KBM-7 (cell line): ENCODE data around the gene RLN1.
"Not testable (repeated sequence)": the region's sequence is repeated elsewhere in the genome, so short reads cannot be mapped to it uniquely, and the experiment has no call there.

Experiments used
- DNase-seq: peaks from one replicate; pipeline ENCODE4 v3.0.0-alpha.2; 2015
- in situ Hi-C: fragments of 300-500 bp; cut with MboI; formaldehyde crosslinking; loops from 2 replicates; pipeline ENCODE4 v1.14.3; 2020; ENCODE audit warnings: low sequenced_read_pairs, low pct_unique_long_range_greater_than_20kb, mixed read lengths

The RLN1 gene, protein sequence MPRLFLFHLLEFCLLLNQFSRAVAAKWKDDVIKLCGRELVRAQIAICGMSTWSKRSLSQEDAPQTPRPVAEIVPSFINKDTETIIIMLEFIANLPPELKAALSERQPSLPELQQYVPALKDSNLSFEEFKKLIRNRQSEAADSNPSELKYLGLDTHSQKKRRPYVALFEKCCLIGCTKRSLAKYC

DNA sequence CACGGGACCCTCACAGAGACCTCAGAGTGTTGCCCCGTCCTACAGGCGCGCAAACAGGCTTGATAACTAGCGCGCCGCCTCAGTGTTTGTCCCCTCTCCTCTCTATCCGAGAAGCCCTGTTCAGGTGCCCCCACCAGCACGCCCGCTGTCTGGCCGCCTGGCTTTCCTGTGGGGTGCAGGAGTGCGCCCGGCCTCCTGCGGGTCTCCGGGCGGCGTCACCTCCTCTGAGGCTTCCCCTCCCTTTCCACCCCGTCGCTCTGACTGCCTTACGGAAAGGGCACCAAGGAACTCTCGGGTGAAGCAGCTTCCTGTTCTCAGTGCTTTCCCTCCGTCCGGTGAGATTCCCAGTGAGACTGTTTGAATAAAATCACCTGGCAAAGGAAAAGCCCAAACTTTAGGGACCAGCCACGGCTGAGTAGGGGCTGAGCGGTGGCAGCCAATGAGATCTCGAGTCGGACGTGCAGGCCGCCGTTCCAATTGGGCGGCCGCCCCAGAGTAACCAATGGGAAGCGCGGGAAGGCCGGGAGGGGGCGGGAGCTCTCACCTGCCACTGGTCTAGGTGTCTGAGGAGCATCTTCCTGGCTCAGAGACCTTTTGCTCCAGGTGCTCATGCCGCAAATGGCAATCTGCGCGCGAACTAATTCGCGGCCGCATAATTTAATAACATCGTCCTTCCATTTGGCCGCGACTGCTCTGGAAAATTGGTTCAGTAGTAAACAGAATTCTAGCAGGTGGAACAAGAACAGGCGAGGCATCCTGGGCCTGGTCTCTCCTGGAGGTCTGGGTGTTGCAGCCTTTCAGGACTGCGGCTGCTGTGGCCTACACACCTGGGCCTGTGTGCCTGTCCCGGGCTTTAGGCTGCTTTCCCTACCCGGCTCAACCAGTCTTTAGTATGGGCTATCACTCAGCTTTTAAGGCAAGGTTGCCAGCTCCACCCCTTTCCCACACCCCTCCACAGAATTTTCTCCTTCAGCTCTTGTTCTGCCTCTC lies at the start of gene RLN1:
Gene RLN1 (minus strand): TSS at position 885 of the 990 bp plus-strand sequence. CDS start 130 bp downstream, at position 755.
- in situ Hi-C loops: not testable (repeated sequence)

DNA sequence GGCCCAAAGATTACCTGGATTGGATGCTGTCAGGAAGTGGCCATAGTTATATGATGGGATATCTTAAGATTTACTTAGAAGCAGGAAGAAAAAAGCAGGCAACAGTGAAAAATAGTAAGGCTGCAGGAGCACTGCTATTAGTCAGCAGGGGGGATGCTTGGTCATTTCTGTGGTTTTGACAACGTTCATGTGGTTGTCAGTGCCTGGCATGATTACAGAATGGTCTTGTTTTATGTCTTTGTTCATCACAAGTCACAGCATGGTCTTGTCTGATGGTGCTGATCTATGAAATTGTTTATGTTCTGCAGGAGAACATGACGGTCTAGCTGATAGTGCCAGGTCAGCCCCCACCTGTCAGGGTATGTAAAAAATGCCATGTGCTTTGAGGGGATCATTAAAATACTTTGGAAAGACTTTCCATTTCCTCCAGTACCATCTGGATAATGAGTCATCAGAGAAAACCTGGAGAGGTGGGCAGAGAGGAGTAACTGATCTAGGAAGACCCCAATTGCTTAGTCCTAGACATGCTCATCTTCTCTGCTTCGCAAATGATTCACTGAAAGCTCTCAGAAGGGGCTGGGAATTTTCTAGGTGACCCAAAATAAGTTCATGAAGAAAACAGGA lies 49.5 kb upstream of the RLN1 start:
- in situ Hi-C loops: no loop called here
- peak; percentile 61 for DNase-seq

More for the DNA sequence above, at the start of gene RLN1:
- not testable (repeated sequence) for DNase-seq

DNA sequence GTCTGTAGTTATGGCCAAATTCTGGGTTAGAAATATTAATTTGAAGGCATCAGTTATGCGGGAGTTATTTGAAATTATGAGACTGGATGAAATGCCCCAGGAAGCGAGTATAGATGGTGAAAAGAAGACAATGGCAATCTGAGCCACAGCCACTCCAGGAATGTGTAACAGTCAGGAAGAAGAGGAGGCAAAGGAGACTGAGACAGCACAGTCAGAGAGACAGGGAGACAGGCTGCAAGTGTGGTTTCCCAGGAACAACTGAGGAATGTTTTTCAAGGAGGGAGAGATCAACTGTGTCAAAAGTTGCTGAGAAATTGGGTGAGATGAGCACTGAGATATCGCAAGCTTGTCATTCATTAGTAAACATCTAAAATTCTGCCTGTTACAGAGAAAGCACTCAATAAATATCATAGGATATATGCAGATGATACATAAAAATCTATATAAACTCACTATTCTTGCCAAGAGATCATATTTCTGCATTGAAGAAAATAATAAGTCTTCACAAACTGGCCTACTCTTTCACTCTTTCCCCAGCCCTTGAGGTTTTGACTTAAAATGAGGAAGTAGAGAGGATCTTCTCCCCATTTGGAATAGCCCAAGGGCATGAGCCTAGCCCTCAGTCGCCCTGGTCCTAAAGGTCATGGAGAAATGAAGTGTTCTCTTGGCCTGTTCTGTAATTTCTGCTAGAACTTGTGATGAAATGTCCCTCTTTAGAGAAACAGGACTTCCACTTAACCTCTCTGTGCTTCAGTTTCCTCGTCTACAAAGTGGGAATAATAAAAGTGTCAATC lies 48.5 kb upstream of the RLN1 start:
- peak; percentile 42 for DNase-seq
- in situ Hi-C loops: no loop called here

DNA sequence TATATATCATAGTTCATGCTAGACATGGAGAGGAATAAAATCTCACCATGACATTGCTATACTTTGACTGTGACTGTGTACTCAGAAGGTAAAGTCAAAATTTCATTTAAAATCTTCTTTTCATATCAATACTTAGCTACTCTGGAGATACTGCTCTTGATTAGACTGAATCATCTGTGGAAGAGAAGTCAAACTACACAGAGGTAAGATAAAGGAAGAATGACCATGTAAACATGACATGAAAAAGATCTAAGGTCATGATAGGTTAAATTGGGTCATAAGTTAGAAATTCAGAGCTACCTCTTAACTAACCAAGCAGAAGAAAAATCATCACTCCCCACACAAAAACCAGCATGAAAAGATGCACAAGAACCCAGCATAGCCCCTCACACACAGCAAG lies 44.8 kb upstream of the RLN1 start:
- in situ Hi-C loops: no loop called here
- DNase-seq: no peak

DNA sequence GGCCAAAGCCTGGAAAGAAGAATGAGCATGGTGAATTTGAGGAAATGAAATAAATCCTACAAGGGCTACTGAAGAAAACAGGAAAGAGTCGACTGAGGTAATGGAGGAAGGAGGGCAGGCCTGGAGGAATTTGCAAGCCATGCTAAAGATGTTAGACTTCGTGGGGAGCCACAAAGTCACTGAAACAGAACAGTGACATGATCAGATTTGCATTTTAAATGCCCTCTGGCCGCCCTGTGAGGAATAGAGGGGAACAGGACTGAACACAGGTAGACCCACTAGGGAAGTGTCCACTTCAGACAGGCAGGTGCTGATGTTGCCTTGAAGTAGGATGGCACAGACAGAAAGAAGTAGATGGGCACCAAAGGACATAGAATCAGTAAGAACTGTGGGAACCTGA lies 42.8 kb upstream of the RLN1 start:
- in situ Hi-C loops: no loop called here
- DNase-seq: no peak

DNA sequence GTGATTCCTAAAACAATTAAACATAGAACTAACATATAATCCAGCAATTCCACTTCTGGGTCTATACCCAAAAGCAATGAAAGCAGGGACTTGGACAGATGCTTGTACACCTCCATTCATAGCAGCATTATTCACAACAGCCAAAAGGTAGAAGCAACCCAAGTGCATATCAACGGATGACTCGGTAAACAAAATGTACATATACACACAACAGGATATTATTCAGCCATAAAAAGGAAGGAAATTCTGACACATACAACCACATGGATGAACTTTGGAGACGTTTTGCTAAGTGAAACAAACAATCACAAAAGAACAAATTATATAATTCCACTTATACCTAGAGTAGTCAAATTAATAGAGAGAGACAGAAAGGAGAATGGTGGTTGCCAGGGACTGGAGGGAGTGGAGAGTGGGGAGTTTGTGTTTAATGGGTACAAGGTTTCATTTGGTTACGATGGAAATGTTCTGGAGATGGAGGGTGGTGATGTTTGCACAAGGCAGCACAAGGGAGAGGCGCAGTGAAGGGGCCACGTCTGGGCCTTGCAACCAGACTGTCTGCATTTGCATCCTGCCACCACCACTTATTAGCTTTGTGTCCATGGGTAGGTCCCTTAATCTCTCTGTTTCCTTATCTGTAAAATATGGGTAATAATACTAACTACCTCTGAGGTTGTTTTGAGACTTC lies 36.3 kb upstream of the RLN1 start:
- in situ Hi-C loops: no loop called here
- DNase-seq: no peak

DNA sequence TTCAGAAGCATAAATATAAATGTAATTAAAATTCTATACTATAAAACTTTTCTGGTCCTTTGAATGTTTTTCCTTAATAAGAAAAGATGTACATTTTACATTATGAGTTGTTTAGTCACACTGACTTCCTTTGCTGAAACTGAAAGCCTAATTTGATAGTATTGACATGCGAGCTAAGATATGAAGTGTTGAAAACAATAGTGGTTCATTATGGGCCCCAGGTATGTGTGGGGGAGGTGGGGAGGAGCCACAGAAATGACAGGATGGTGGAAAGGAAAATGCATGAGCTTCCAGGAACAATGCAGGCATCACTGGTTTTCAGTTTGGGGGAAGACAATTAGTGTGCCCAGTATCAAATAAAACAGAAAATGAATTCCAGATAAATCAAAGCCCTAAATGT lies 35.4 kb upstream of the RLN1 start:
- in situ Hi-C loops: no loop called here
- no peak for DNase-seq

DNA sequence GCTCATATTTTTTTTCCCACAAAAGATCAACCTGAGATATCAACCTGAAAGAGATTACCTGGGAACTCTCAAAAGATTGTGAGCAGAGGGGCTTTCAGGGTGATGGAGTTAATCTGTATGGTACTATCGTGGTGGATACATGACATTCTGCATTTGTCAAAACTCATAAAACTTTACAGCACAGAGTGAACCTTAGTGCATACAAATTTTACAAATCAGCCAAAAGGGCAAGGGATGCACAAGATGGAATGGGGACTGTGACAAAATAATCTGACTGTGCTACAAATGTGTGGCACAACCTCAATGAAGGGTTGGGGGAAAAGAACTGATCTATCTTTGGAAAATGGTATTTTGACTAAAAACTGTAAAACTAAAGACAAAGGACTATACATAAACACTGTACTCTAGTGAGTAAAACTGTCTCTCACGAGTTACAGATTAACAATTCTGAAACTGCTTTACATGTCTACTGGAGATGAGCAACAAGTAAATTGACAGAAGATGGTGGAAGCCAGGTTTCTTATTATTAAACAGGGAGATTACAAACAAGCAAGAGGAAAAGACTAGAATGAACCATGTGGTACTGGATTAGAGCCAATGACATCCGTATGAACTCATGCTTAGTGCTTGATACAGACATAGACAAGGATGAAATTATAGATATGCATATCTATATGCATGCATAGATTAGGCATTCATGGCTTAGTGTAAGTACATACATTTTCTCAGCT lies 24.8 kb upstream of the RLN1 start:
- no peak for DNase-seq
- in situ Hi-C loops: no loop called here

DNA sequence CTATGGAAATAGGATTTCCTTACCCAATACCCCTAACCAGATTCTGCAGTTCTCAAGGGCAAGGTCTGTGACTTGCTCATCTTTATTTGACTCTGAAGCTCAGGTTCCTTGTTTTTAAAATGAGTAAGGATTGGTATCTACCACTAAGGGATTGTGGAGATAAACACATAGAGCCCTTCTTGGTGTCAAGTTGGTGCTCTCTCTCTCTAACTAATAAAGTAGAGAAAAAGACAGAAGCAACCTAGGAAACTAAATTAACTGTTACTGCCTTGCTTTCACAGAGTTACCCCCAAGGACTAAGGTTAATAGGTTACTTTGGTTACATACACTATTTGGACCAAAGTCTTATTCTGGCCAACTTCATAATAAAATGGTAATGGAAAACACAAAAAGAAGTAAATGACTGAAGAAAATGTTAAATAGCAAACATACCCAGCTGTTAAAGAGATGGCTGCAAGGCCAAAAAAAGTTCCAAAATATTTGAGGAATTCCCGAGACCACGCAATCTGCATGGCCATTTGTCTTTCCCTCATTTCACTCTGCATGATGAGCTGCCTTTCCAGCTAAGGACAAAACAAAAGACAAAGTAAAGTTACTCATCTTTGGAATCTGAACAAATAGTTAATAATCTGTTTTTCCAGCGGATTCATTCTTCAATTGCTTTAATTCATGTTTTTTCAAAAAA lies 21.8 kb upstream of the RLN1 start:
- in situ Hi-C loops: no loop called here
- no peak for DNase-seq

DNA sequence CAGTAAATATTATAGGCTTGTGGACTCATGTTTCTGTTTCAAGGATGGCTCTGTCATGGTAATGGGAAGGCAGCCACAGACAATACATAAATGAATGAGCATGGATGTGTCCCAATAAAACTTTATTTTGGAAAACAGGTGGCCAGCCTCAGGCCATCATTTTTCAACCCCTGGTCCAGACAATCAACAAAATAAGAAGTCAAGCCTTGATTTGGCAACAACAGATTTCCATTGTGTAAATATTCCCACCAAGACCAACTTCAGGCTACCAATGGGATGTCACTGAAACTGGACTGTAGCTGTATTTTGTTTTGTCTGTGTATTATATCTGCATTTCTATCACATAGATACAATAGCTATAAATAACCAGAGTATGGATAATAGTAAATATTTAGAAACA lies 20.7 kb upstream of the RLN1 start:
- DNase-seq: no peak
- in situ Hi-C loops: no loop called here

DNA sequence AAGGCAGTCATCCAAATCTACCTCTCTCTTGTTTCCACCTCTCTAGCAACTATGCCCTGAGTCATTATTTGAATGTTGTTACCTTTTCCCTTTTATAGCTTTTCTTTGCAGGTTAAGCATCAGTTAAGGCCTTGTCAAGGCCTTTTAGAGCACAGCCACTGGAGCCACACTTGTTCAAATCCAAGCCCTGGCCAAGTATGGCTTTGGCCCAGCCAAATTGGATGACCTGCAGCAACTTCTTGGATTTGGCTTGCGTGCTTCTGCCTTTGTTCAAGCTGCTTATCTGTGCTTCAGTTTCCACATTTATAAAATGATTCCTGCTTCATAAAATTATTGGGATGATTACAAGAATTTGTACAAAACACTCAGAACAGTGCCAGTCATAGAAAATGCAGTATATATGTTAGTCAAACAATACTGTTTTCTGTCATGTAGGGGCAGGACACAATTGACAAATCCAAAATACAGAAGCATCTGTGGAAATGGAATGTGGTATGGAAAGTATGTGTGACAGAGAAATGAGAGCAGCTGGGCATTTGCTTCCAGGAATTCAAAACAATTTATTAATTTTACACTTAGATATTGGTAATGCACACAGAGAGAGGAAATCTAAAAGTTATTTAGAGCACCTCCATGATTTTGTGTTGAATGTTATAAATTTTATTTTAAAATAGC lies 17.9 kb upstream of the RLN1 start:
- in situ Hi-C loops: no loop called here
- DNase-seq: no peak

DNA sequence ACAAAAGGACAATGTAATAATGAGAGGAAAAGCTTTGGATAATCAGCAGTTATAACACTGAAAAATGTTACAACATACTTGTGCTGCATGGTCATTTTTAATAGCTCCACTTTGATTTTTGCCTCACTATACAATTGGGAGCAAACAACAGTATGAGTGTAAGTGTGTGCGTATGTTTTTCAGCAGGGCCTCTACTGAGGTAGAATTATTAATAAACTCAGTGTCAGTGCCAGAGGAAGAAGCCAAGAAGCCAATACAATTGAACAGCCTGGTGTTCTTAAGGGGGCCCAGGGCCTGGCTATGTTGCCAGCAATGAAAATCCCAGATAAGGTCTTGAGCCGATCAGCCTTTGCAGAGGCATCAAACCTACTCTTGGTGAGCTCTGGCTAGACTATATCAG lies 16.1 kb upstream of the RLN1 start:
- no peak for DNase-seq
- in situ Hi-C loops: no loop called here

DNA sequence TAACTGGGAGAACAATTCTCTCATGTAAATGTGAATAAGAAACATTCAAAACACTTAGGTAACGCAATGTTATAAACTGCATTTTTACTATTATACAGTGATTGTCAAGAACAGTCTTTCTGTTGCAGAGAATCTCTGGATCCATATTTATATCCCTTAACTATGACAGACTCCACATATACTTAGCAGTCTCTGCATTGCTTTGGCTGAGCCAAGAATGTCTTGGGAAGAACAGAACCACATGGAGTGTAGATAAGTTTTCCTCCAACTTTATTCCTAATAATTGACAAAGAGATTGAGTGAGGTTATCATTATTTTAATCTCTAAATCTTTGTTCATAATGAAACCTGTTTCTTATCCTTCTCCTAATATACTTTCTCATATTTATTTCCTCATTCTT lies 15.6 kb upstream of the RLN1 start:
- DNase-seq: no peak
- in situ Hi-C loops: no loop called here

DNA sequence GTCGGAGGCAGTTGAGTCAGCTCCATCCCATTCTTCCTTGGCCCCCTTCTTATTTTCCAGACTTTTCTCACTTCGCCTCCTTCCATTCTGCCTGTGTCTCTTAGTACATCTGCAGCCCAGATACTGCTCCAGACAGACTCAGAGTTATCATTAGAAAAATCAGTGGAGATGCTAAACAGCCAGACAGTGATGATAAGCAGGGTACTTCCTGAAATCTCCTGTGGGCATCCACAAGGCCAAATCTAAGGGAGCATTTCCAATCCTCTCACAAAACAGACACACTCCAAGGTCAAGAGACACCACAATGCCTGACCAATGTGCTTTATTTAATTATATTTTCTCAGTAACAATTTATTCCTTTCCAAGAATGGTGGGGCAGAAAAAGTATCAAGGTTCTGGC lies 14.5 kb upstream of the RLN1 start:
- DNase-seq: no peak
- in situ Hi-C loops: no loop called here

DNA sequence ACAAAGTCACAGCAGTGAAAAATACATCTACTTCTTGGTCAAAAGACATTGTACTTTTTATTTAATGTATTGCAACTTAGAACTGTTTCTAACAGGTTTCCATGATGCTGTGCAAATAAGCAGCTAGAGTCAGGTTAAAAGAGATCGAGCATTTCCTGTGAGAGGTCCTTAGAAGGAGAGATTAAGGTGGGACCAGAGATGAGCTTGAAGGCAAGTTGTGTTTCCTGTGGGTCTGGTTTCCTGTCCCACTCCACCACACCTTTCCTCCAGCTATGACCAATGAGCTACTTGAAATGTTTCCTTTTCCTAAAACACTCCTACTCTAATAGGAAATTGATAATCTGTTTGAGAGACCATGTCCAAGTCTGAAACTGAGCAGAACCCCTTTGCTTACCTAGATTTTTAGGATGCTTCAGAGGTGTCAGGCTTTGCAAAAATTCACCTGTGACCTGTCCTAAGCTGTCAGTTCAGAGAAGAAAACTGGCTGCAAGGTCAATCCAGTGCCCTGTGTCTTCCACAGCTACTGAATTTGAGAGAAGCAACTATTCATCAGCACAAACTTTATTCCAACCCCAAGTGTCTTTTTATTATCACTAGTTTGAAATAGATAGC lies 13.1 kb upstream of the RLN1 start:
- no peak for DNase-seq

DNA sequence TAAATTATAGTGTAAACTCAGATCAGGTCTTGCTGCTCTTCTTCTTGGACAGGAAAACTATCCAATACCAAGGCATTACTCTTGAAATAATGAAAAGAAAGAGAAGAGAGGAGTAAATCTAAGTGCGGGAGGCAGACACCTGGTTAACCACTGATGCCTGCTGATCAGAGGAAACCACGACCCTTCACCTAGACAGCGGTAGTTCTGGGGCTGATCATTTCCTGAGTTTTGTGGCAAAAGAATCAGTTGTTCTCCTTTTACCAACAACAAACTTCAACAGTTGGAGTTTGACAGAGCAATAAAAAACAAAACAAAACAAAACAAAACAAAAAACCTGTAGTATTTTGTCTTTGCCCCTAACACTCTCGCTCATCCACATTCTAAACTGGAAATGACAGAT lies 3.0 kb downstream of the RLN1 start:
- in situ Hi-C loops: no loop called here

More for the DNA sequence above, 13.1 kb upstream of the RLN1 start:
- in situ Hi-C loops: no loop called here

DNA sequence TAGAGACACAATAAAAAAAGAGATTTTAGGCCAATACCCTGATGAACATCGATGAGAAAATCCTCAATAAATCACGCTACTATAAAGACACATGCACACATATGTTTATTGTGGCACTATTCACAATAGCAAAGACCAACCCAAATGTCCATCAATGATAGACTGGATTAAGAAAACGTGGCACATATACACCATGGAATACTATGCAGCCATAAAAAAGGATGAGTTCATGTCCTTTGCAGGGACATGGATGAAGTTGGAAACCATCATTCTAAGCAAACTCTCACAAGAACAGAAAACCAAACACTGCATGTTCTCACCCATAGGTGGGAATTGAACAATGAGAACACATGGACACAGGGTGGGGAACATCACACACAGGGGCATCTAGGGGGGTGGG lies 8.4 kb downstream of the RLN1 start:
- in situ Hi-C loops, DNase-seq: not testable (repeated sequence)

More for the DNA sequence above, 3.0 kb downstream of the RLN1 start:
- DNase-seq: no peak
